SK-N-SH treated with all-trans-retinoic acid at 6 μM for 48 hours (cell line): Measurements from ENCODE around the gene PHLDA2.
"Not testable (repeated sequence)": the region's sequence is repeated elsewhere in the genome, so short reads cannot be mapped to it uniquely, and the experiment has no call there.

Experiments
- ISL1 ChIP-seq: fragments of 250-450 bp; sonication (Bioruptor Pico); IDR thresholded peaks from 2 replicates; pipeline ENCODE4 v2.1.2; 2022; ENCODE audit warnings: mild to moderate bottlenecking, moderate library complexity
- OSR1 ChIP-seq: fragments of 250-450 bp; sonication (Bioruptor Pico); IDR thresholded peaks from 2 replicates; pipeline ENCODE4 v1.8.0; 2022; ENCODE audit warnings: moderate library complexity, mild to moderate bottlenecking, inconsistent platforms
- ZNF70 ChIP-seq: fragments of 450-650 bp; formaldehyde crosslinking; IDR thresholded peaks from 2 replicates; pipeline ENCODE4 v1.5.0; 2020; ENCODE audit warnings: mild to moderate bottlenecking, moderate library complexity
- TF ChIP-seq, protein P1 (sequence below): fragments of 250-450 bp; sonication (Bioruptor Pico); IDR thresholded peaks from 2 replicates; pipeline ENCODE4 v1.8.0; 2020; ENCODE audit warnings: mild to moderate bottlenecking, moderate library complexity, borderline replicate concordance
- TF ChIP-seq, protein P2 (sequence below): fragments of 250-450 bp; sonication (Bioruptor Pico); IDR thresholded peaks from 2 replicates; pipeline ENCODE4 v1.5.1; 2021; ENCODE audit warnings: mild to moderate bottlenecking, moderate library complexity

DNA sequence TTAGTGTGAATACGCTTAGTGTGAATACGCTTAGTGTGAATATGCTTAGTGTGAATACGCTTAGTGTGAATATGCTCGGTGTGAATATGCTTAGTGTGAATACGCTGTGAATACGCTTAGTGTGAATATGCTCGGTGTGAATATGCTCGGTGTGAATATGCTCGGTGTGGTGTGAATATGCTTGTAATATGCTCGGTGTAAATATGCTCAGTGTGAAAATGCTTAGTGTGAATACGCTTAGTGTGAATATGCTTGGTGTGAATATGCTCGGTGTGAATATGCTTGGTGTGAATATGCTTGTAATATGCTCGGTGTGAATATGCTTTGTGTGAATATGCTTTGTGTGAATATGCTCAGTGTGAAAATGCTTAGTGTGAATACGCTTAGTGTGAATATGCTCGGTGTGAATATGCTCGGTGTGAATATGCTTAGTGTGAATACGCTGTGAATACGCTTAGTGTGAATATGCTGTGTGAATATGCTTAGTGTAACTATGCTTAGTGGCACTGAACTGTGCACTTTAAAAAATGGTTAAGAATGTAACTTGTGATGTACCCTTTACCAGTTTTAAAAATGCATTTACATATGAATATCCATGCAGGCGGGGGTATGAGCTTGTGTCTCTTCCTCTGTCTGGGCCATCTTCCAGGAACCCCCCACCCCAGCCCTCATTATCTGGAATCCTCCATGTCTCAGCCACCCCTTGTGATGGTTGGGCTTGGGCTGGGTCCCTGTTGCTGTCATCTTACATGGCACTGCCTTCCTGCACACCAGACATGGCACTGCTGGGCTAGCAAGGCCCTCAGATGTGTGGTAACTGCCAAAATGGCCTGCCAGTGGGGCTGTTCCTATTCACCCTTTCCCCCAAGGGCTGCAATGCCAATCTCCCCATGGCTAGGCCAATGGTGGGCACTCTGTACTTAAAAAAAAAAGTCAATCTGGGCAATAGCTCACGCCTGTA is 9.5 kb upstream of the PHLDA2 start:
- not testable (repeated sequence) for TF ChIP-seq OSR1 (CRISPR knock-in tag); ISL1 (CRISPR knock-in tag); ZNF70
- TF ChIP-seq, protein P1, sequence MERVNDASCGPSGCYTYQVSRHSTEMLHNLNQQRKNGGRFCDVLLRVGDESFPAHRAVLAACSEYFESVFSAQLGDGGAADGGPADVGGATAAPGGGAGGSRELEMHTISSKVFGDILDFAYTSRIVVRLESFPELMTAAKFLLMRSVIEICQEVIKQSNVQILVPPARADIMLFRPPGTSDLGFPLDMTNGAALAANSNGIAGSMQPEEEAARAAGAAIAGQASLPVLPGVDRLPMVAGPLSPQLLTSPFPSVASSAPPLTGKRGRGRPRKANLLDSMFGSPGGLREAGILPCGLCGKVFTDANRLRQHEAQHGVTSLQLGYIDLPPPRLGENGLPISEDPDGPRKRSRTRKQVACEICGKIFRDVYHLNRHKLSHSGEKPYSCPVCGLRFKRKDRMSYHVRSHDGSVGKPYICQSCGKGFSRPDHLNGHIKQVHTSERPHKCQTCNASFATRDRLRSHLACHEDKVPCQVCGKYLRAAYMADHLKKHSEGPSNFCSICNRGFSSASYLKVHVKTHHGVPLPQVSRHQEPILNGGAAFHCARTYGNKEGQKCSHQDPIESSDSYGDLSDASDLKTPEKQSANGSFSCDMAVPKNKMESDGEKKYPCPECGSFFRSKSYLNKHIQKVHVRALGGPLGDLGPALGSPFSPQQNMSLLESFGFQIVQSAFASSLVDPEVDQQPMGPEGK (CRISPR knock-in tag) = not testable (repeated sequence)
- TF ChIP-seq, protein P2, sequence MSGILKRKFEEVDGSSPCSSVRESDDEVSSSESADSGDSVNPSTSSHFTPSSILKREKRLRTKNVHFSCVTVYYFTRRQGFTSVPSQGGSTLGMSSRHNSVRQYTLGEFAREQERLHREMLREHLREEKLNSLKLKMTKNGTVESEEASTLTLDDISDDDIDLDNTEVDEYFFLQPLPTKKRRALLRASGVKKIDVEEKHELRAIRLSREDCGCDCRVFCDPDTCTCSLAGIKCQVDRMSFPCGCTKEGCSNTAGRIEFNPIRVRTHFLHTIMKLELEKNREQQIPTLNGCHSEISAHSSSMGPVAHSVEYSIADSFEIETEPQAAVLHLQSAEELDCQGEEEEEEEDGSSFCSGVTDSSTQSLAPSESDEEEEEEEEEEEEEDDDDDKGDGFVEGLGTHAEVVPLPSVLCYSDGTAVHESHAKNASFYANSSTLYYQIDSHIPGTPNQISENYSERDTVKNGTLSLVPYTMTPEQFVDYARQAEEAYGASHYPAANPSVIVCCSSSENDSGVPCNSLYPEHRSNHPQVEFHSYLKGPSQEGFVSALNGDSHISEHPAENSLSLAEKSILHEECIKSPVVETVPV (CRISPR knock-in tag) = not testable (repeated sequence)
